ENCODE measurements around the gene HPGDS.

DNA sequence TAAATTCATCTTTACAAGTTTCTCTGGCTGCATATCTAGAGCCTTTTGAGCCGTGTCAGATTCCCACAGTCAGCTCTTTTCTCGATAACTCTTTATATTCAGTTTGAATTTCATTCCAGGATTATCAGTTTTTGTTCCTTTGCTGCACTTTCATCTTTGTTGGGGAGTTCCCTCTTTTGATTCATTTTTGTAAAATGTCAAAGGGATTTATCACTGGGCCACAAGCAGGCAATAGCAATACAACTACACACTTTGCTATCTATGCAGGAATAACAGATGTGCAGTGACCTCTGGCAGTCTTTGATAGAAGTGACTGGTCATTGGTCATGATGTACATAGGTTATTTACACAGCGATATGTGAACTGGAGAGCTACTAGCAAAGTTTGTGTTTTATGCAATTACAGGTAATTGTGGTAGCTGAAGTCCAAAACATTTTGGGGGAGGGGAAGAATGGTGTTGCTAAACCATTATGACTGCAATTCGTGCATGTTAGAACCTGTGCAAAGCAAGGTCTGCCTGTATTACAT lies 43.8 kb downstream of the HPGDS start:
- TF ChIP-seq ZNF274 (IDR thresholded peaks at IDR 0.05; ENCODE audit: low read depth, low read length) (no peak), SUZ12 (IDR thresholded peaks at IDR 0.05; ENCODE audit: extremely low read depth, insufficient read depth, insufficient read length) (no peak), YY1 (IDR thresholded peaks at IDR 0.05; ENCODE audit: insufficient read depth, insufficient read length) (no peak)
